Skeletal muscle satellite cell (primary cell): Measurements from ENCODE around the gene CDX1.

Experiments used
- H3K27me3 ChIP-seq: 2 replicates; pipeline ENCODE4 v1.7.0; 2013; ENCODE audit warnings: low read length; ENCODE audit not compliant: control insufficient read depth, insufficient read depth
- H3K36me3 ChIP-seq: 2 replicates; pipeline ENCODE4 v1.7.0; 2013; ENCODE audit warnings: mild to moderate bottlenecking, control low read depth, low read length; ENCODE audit not compliant: insufficient read depth
- H3K4me1 ChIP-seq: 2 replicates; pipeline ENCODE4 v1.7.0; 2013; ENCODE audit warnings: low read length; ENCODE audit not compliant: control insufficient read depth, insufficient read depth
- H3K4me2 ChIP-seq: 2 replicates; pipeline ENCODE4 v1.7.0; 2013; ENCODE audit warnings: mild to moderate bottlenecking, low read length
- H3K4me3 ChIP-seq: 2 replicates; pipeline ENCODE4 v1.7.0; 2013; ENCODE audit warnings: low read length
- H3K9ac ChIP-seq: 2 replicates; pipeline ENCODE4 v1.7.0; 2013; ENCODE audit warnings: mild to moderate bottlenecking, low read depth, low read length, moderate library complexity
- H3K9me3 ChIP-seq: replicated peaks from 2 replicates; pipeline ENCODE4 v1.7.0; 2013; ENCODE audit warnings: mild to moderate bottlenecking, control low read depth, low read length

The CDX1 gene

DNA sequence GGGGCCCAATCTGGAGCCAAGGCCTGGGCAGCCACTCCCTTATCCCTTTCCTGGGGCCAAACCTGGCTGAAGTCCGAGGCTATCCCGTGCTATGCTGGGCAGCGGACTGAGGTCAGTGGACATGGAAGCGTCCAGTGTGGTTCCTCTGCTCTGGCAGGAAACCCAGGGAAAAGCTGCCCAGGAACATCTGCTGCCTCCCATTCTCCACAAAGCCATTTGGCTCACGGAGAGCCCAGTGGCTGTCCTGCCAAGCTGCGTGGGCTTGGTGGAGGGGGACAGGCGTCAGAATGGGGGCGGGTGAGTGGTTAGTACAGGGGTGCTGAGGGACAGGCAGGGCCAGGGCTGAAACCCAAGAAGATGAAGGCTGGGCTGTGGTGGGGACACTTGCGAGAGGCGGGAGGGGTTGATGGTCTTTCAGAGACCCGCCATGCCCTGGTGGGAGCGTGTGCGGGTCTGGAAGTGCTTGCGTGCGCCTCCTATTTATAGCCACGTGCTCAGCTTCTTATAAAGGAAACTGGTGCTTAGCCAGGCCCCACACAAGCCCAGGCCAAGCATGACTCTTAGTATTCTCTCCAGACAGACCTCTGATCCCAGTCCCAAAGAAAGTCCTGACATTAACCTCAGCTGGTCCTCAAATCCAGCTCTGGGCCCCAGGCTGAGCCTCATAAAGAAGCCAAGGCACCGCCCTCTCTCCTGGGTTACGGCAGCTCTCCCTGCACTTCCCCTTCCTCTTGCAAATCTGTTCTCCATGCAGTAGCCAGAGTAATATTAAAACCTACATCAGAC, 13.9 kb downstream of the CDX1 start:
- peaks cover 11% of the 10 kb centered on the region for H3K4me1 ChIP-seq
- H3K9ac ChIP-seq: no peak overlapping the region
- no peak overlapping the region for H3K4me3 ChIP-seq
- H3K9me3 ChIP-seq: no peaks in the 10 kb centered on the region
- H3K27me3 ChIP-seq: peaks cover 19% of the 10 kb centered on the region
- H3K4me2 ChIP-seq: no peak overlapping the region
- no peaks in the 10 kb centered on the region for H3K36me3 ChIP-seq

DNA sequence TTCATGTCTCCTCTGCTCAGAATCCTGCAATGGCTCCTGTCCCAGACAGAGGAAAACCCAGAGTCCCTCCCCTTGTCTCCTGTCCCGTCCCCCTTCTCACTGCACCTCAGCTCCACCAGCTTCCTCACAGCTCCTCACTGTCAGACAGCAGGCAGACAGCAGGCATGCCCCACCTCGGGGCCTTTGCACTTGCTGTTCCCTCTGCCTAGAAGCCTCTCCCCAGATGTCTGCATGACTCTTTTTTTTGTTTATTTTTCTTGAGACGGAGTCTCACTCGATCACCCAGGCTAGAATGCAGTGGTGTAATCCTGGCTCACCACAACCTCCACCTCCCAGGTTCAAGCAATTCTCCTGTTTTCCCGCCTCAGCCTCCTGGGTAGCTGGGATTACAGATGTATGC, 14.4 kb downstream of the CDX1 start:
- H3K36me3 ChIP-seq: no peaks in the 10 kb centered on the region
- peaks cover 11% of the 10 kb centered on the region for H3K4me1 ChIP-seq
- H3K9me3 ChIP-seq: no peaks in the 10 kb centered on the region
- H3K9ac ChIP-seq: no peak overlapping the region
- no peak overlapping the region for H3K4me2 ChIP-seq
- peaks cover 22% of the 10 kb centered on the region for H3K27me3 ChIP-seq
- H3K4me3 ChIP-seq: no peak overlapping the region

DNA sequence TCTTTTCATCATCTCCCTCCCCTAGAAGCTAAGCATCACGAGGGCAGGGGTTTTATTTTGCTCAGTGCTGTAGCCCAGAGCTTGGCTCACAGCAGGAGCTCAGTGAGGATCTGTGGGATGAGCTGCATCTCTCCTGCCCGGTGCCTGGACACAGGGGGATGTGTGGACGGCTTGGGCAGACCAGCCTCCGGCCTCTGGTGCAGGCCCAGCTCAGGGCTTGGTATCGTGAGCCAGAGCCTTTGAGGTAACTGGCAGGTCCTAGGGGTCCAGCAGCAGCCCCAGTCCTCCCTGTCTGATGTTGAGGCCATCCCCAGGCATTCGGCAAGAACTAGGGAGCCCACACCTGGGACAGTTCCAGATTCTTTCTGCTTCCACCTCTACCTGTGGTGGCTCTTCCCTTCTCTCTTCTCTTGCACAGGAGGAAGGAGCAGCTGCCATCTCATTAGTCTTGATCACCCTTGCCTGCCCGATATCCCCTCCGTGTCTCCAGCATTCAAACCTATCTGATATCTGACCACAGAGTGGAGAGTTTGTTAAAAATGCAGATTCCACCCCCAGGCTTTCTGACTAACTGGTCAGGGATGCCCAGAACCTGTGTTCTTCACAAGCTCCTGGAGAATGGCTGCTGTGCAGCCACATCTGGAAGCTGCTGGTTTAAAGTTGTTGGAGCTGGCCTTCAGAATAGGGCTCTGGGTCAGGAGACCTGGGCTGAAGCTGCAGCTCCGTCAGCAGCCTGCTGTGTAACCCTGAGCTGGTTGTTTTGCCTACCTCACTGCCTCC, 15.4 kb downstream of the CDX1 start:
- H3K27me3 ChIP-seq: peaks cover 31% of the 10 kb centered on the region

DNA sequence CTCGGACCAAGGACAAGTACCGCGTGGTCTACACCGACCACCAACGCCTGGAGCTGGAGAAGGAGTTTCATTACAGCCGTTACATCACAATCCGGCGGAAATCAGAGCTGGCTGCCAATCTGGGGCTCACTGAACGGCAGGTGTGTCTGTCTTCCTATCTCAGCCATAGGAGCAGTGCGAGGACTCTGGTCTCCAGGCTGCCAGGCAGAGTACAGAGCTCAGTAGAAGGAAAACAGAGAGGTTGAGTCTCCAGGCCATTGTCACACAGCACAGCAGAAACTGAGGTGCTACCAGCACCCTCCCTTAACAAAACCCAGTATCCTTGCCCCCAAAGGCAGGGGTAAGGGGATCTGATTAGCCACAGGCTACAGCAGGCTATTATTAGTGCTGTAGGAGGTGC, 16.2 kb downstream of the CDX1 start:
- no peaks in the 10 kb centered on the region for H3K9me3 ChIP-seq
- H3K27me3 ChIP-seq: peaks cover 38% of the 10 kb centered on the region

More for the DNA sequence above, 15.4 kb downstream of the CDX1 start:
- H3K9me3 ChIP-seq: no peaks in the 10 kb centered on the region
- H3K4me1 ChIP-seq: peaks cover 11% of the 10 kb centered on the region
- no peak overlapping the region for H3K4me2 ChIP-seq
- no peak overlapping the region for H3K9ac ChIP-seq
- no peaks in the 10 kb centered on the region for H3K36me3 ChIP-seq
- H3K4me3 ChIP-seq: no peak overlapping the region

DNA sequence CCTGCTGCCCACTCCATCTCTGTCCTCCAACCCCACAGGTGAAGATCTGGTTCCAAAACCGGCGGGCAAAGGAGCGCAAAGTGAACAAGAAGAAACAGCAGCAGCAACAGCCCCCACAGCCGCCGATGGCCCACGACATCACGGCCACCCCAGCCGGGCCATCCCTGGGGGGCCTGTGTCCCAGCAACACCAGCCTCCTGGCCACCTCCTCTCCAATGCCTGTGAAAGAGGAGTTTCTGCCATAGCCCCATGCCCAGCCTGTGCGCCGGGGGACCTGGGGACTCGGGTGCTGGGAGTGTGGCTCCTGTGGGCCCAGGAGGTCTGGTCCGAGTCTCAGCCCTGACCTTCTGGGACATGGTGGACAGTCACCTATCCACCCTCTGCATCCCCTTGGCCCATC, 16.9 kb downstream of the CDX1 start:
- no peak overlapping the region for H3K9ac ChIP-seq

More for the DNA sequence above, 16.2 kb downstream of the CDX1 start:
- no peaks in the 10 kb centered on the region for H3K36me3 ChIP-seq
- no peak overlapping the region for H3K4me3 ChIP-seq
- peaks cover 11% of the 10 kb centered on the region for H3K4me1 ChIP-seq
- H3K4me2 ChIP-seq: no peak overlapping the region
- no peak overlapping the region for H3K9ac ChIP-seq

DNA sequence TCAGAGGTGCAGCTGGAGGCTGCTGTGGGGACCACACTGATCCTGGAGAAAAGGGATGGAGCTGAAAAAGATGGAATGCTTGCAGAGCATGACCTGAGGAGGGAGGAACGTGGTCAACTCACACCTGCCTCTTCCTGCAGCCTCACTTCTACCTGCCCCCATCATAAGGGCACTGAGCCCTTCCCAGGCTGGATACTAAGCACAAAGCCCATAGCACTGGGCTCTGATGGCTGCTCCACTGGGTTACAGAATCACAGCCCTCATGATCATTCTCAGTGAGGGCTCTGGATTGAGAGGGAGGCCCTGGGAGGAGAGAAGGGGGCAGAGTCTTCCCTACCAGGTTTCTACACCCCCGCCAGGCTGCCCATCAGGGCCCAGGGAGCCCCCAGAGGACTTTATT, 17.4 kb downstream of the CDX1 start:
- Histone ChIP-seq H3K4me1 (peaks cover 11% of the 10 kb centered on the region), H3K4me2 (no peak overlapping the region), H3K9me3 (no peaks in the 10 kb centered on the region), H3K4me3 (no peak overlapping the region), H3K9ac (no peak overlapping the region), H3K36me3 (no peaks in the 10 kb centered on the region), H3K27me3 (peaks cover 51% of the 10 kb centered on the region)

More for the DNA sequence above, 16.9 kb downstream of the CDX1 start:
- Histone ChIP-seq H3K4me3 (no peak overlapping the region), H3K9me3 (no peaks in the 10 kb centered on the region), H3K27me3 (peaks cover 45% of the 10 kb centered on the region), H3K4me1 (peaks cover 11% of the 10 kb centered on the region), H3K4me2 (no peak overlapping the region), H3K36me3 (no peaks in the 10 kb centered on the region)

DNA sequence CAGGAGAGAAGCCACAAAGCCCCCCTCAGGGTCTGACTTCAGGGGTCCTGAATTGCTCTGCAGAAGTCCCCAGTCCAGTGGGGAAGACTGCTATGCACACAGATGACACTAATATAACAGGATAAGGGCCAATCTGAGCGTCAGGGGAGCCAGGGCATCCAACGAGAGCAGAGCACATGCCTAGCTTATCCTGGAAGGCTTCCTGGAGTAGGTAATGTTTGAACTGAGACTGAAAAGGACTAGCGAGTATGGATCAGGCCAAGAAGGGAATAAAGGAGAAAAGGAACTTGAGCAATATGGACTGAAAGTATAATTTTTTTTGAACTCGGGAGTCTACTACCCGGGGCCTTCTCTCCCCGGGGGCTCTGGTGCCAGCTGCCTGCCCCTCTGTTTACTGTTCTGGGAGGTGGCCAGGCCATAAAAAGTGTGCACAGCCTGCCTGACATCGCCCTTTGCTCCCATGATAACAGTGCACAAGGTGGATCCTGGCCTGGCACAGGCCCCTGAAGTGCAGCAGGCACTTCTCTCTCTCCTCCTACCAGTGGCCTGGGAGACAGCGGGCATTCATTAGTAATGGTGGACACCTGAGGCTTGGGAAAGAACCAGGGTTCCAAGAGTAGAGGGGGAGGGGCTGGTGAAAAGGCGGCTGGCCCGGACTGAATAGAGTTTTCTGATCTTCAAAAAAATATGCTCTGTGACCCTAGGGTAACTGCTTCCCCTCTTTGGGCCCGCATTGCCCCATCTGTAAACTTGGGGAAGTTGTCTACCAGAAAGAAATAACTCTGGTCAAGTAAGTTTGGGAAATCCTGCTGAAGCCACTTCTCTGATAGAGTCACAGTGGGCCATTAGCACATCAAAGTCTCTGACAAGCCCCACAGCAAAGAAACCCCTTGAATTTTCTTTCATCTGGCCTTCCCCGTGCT, 18.7 kb downstream of the CDX1 start:
- H3K4me1 ChIP-seq: peaks cover 9% of the 10 kb centered on the region
- no peaks in the 10 kb centered on the region for H3K9me3 ChIP-seq
- no peaks in the 10 kb centered on the region for H3K36me3 ChIP-seq
- no peak overlapping the region for H3K4me3 ChIP-seq
- H3K27me3 ChIP-seq: peaks cover 63% of the 10 kb centered on the region
- H3K9ac ChIP-seq: no peak overlapping the region
- H3K4me2 ChIP-seq: no peak overlapping the region

DNA sequence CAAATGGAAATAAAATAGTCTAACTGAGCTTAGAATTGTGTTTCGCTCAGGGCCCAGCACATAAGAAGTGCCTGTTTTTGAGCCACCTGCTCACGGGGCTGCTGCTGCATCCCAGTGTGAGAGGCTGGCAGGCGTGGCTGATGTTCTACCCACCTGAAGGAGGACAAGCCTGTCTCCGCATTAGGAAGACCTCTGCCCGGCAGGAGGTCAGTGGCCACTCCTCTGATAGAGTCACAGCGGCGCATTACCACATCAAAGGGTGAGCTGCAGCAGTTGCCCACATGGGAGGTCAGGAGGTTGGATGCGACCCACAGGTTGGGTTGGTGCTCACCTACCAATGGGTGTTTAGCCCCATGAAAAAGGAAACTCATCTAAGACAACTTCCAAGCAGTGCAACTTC, 19.6 kb downstream of the CDX1 start:
- Histone ChIP-seq H3K9me3 (no peaks in the 10 kb centered on the region), H3K9ac (no peak overlapping the region), H3K36me3 (no peaks in the 10 kb centered on the region), H3K4me1 (no peaks in the 10 kb centered on the region), H3K4me3 (no peak overlapping the region), H3K4me2 (no peak overlapping the region), H3K27me3 (peaks cover 72% of the 10 kb centered on the region)

DNA sequence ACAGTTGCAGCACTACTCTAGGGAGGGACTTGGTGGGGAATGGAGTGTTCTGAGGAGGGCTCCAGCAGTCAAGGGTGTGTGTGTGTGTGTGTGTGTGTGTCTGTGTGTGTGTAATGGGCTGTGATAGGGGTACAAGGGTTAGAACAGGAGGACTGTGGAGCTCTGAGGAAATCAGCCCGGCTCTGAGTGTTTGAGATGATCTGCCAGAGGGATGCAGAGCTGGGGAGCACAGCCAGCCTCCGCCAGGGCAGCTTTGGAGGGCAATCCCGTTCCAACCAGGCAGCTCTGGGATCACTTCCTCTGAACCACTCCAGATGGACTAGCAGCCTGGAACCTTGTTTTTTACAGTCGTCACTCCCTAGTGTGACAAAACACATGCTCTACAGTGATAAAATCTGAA, 20.3 kb downstream of the CDX1 start:
- no peaks in the 10 kb centered on the region for H3K9me3 ChIP-seq
- no peaks in the 10 kb centered on the region for H3K36me3 ChIP-seq
- peaks cover 77% of the 10 kb centered on the region for H3K27me3 ChIP-seq
- H3K4me1 ChIP-seq: no peaks in the 10 kb centered on the region
- no peak overlapping the region for H3K4me2 ChIP-seq
- no peak overlapping the region for H3K9ac ChIP-seq
- no peak overlapping the region for H3K4me3 ChIP-seq

DNA sequence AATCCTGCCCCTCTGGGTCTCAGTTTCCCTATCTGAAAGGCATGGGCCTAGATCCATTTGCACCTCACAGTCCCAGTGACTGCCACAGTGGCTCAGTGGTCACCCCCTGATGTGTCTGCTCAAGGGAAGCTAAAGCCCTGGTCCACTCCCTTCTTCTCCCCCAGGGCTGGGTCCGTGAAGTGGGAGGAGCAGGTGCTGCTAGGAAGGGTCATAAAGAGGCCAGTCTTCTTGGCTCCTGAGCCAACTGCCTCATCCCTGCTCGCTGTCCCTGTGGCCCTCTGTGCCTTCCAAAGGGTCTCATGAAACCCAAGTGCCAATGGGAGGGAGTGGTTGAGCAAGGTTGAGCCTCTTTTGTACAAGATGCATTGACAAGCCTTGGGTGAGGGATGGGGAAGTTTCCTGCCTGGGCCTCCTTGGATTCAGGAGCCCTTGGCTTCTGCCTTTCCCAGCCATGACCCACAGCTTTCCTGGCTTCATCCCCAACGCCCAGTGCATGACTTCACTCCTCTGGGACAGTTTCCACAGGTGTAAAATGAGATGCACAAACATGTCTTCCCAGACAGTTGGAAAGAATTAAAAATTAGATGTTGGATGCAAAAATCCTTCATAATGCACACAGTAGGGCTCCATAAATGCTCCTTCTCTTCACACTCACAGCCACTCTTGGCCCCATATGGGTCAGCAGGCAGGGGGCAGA, 21.7 kb downstream of the CDX1 start:
- no peaks in the 10 kb centered on the region for H3K4me1 ChIP-seq
- H3K9me3 ChIP-seq: no peaks in the 10 kb centered on the region
- H3K4me2 ChIP-seq: no peak overlapping the region
- peaks cover 82% of the 10 kb centered on the region for H3K27me3 ChIP-seq
- H3K9ac ChIP-seq: no peak overlapping the region
- no peak overlapping the region for H3K4me3 ChIP-seq
- H3K36me3 ChIP-seq: no peaks in the 10 kb centered on the region

DNA sequence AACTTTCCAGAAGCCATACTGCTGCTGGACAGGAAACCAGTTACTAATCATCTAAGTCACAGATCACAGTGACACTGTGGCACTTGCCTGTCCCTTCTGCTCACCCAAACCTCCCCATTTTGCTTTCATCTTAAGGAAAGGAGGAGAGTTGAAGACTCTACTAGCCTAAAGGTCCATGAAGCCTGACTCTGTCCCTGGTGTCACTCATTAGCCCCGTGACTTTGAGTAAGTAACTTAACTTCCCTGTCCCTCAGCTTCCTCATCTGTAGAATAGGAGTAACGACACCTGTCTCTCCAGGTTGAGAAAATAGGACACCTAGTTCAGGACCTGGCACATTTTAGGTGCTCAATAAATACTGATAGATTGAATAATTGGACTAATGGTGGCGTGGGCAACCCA, 22.7 kb downstream of the CDX1 start:
- no peaks in the 10 kb centered on the region for H3K9me3 ChIP-seq
- H3K4me2 ChIP-seq: no peak overlapping the region
- peaks cover 84% of the 10 kb centered on the region for H3K27me3 ChIP-seq
- H3K4me3 ChIP-seq: no peak overlapping the region
- H3K9ac ChIP-seq: no peak overlapping the region
- no peaks in the 10 kb centered on the region for H3K4me1 ChIP-seq
- no peaks in the 10 kb centered on the region for H3K36me3 ChIP-seq
